ENCODE measurements around the gene TNNT3. TPM values are rescaled to one million over a fixed set of nuclear protein-coding genes. Genes with fewer than 3 reads are reported as not detected.

TNNT3 gene
- total RNA-seq, 2 experiments from 2014 or later, result 6.6 to 9.7 TPM

- H3K4me3 Mint-ChIP-seq, result no peak overlapping the region
Observed at GRCh38 chr11:1893581-1894359, 25.7 kb upstream of the TNNT3 start.

GRCh38 chr11:1894759-1895158 is 24.7 kb upstream of the TNNT3 start:
- ChIA-PET POLR2A (interaction anchor here (0.7 kb wide), 1 partner anchor 27 kb away, joined by 4 read pairs; no protein-coding TSS in a partner anchor), CTCF (no interaction called here)
- H3K9me3 Mint-ChIP-seq, result no peaks in the 10 kb centered on the region
- H3K4me3 Mint-ChIP-seq, result no peak overlapping the region
- H3K27me3 Mint-ChIP-seq, result peaks cover 22% of the 10 kb centered on the region
- H3K36me3 Mint-ChIP-seq (ENCODE audit: low read depth), result peaks cover 10% of the 10 kb centered on the region
- DNase-seq, result no peak
- peaks cover 15% of the 10 kb centered on the region for H3K4me1 Mint-ChIP-seq
- no peak overlapping the region for H3K27ac Mint-ChIP-seq

More at GRCh38 chr11:1893581-1894359, 25.7 kb upstream of the TNNT3 start:
- no peak for DNase-seq
- Mint-ChIP-seq H3K36me3 (ENCODE audit: low read depth) (peaks cover 18% of the 10 kb centered on the region), H3K9me3 (no peaks in the 10 kb centered on the region), H3K27me3 (peaks cover 15% of the 10 kb centered on the region), H3K27ac (no peak overlapping the region), H3K4me1 (peaks cover 24% of the 10 kb centered on the region)
- POLR2A ChIA-PET, result interaction anchor here (0.7 kb wide), 1 partner anchor 26 kb away, joined by 4 read pairs; no protein-coding TSS in a partner anchor
- CTCF ChIA-PET, result no interaction called here

- H3K27me3 Mint-ChIP-seq, result peaks cover 28% of the 10 kb centered on the region
- peaks cover 8% of the 10 kb centered on the region for H3K36me3 Mint-ChIP-seq (ENCODE audit: low read depth)
- POLR2A ChIA-PET, result no interaction called here
- no peak for DNase-seq
- H3K4me3 Mint-ChIP-seq, result no peak overlapping the region
- peaks cover 7% of the 10 kb centered on the region for H3K4me1 Mint-ChIP-seq
- H3K27ac Mint-ChIP-seq, result no peak overlapping the region
- no peaks in the 10 kb centered on the region for H3K9me3 Mint-ChIP-seq
- CTCF ChIA-PET, result interaction anchor here (0.7 kb wide), 1 partner anchor 62 kb away, joined by 3 read pairs; the partner anchor contains the start of gene SYT8
Observed at GRCh38 chr11:1896468-1896867, 23.0 kb upstream of the TNNT3 start.

GRCh38 chr11:1896923-1897322 is 22.6 kb upstream of the TNNT3 start:
- peaks cover 28% of the 10 kb centered on the region for H3K27me3 Mint-ChIP-seq
- H3K36me3 Mint-ChIP-seq (ENCODE audit: low read depth), result peaks cover 6% of the 10 kb centered on the region
- CTCF ChIA-PET, result no interaction called here
- H3K4me3 Mint-ChIP-seq, result no peak overlapping the region
- DNase-seq, result no peak
- POLR2A ChIA-PET, result no interaction called here
- H3K9me3 Mint-ChIP-seq, result no peaks in the 10 kb centered on the region
- H3K4me1 Mint-ChIP-seq, result peaks cover 7% of the 10 kb centered on the region
- H3K27ac Mint-ChIP-seq, result no peak overlapping the region

GRCh38 chr11:1899090-1899489 is 20.4 kb upstream of the TNNT3 start:
- Mint-ChIP-seq H3K9me3 (no peaks in the 10 kb centered on the region), H3K4me1 (no peaks in the 10 kb centered on the region), H3K27me3 (peaks cover 29% of the 10 kb centered on the region), H3K27ac (no peak overlapping the region), H3K36me3 (ENCODE audit: low read depth) (no peaks in the 10 kb centered on the region), H3K4me3 (no peak overlapping the region)
- POLR2A ChIA-PET, result no interaction called here
- no peak for DNase-seq
- CTCF ChIA-PET, result interaction anchor here (1.0 to 1.2 kb wide), 2 partner anchors 17 to 246 kb away, joined by 3 read pairs; no protein-coding TSS in a partner anchor

- Mint-ChIP-seq H3K4me3 (no peak overlapping the region), H3K4me1 (no peaks in the 10 kb centered on the region), H3K27me3 (peaks cover 30% of the 10 kb centered on the region), H3K9me3 (no peaks in the 10 kb centered on the region), H3K36me3 (ENCODE audit: low read depth) (no peaks in the 10 kb centered on the region), H3K27ac (no peak overlapping the region)
- no peak for DNase-seq
- CTCF ChIA-PET, result interaction anchor here (0.6 to 1.2 kb wide), 3 partner anchors 17 to 247 kb away, joined by 3 read pairs; no protein-coding TSS in a partner anchor
- POLR2A ChIA-PET, result no interaction called here
Observed at GRCh38 chr11:1899686-1900085, 19.8 kb upstream of the TNNT3 start.

- no peak for DNase-seq
- H3K9me3 Mint-ChIP-seq, result no peaks in the 10 kb centered on the region
- no peak overlapping the region for H3K4me3 Mint-ChIP-seq
- no peaks in the 10 kb centered on the region for H3K36me3 Mint-ChIP-seq (ENCODE audit: low read depth)
- POLR2A ChIA-PET, result no interaction called here
- CTCF ChIA-PET, result interaction anchor here (0.9 to 1.9 kb wide), 2 partner anchors 24 to 254 kb away, joined by 4 to 8 read pairs; no protein-coding TSS in a partner anchor
- no peak overlapping the region for H3K27ac Mint-ChIP-seq
- H3K27me3 Mint-ChIP-seq, result peaks cover 26% of the 10 kb centered on the region
- H3K4me1 Mint-ChIP-seq, result no peaks in the 10 kb centered on the region
Observed at GRCh38 chr11:1906181-1906580, 13.3 kb upstream of the TNNT3 start.

GRCh38 chr11:1906611-1907423 is 12.7 kb upstream of the TNNT3 start:
- Mint-ChIP-seq H3K4me3 (no peak overlapping the region), H3K36me3 (ENCODE audit: low read depth) (no peaks in the 10 kb centered on the region), H3K9me3 (no peaks in the 10 kb centered on the region), H3K4me1 (no peaks in the 10 kb centered on the region), H3K27me3 (peaks cover 27% of the 10 kb centered on the region), H3K27ac (no peak overlapping the region)
- ChIA-PET POLR2A (no interaction called here), CTCF (interaction anchor here (0.9 to 1.9 kb wide), 2 partner anchors 25 to 254 kb away, joined by 4 to 8 read pairs; no protein-coding TSS in a partner anchor)
- no peak for DNase-seq

- ChIA-PET CTCF (no interaction called here), POLR2A (interaction anchor here (0.6 kb wide), 1 partner anchor 757 kb away, joined by 3 read pairs; no protein-coding TSS in a partner anchor)
- H3K27me3 Mint-ChIP-seq, result peaks cover 29% of the 10 kb centered on the region
- no peak overlapping the region for H3K4me3 Mint-ChIP-seq
- no peak overlapping the region for H3K27ac Mint-ChIP-seq
- H3K9me3 Mint-ChIP-seq, result no peaks in the 10 kb centered on the region
- no peaks in the 10 kb centered on the region for H3K4me1 Mint-ChIP-seq
- no peak for DNase-seq
- no peaks in the 10 kb centered on the region for H3K36me3 Mint-ChIP-seq (ENCODE audit: low read depth)
Observed at GRCh38 chr11:1908618-1909017, 10.9 kb upstream of the TNNT3 start.

GRCh38 chr11:1909524-1909923 is 10.0 kb upstream of the TNNT3 start:
- no peak overlapping the region for H3K4me3 Mint-ChIP-seq
- no peaks in the 10 kb centered on the region for H3K36me3 Mint-ChIP-seq (ENCODE audit: low read depth)
- ChIA-PET POLR2A (no interaction called here), CTCF (no interaction called here)
- peaks cover 2% of the 10 kb centered on the region for H3K9me3 Mint-ChIP-seq
- peaks cover 32% of the 10 kb centered on the region for H3K27me3 Mint-ChIP-seq
- H3K27ac Mint-ChIP-seq, result no peak overlapping the region
- H3K4me1 Mint-ChIP-seq, result peaks cover 2% of the 10 kb centered on the region
- DNase-seq, result no peak

GRCh38 chr11:1912289-1912878 is 7.1 kb upstream of the TNNT3 start:
- Mint-ChIP-seq H3K36me3 (ENCODE audit: low read depth) (peaks cover 2% of the 10 kb centered on the region), H3K9me3 (peaks cover 10% of the 10 kb centered on the region), H3K4me3 (no peak overlapping the region), H3K27ac (no peak overlapping the region), H3K27me3 (peaks cover 21% of the 10 kb centered on the region), H3K4me1 (peaks cover 12% of the 10 kb centered on the region)
- no peak for DNase-seq
- ChIA-PET POLR2A (no interaction called here), CTCF (no interaction called here)

GRCh38 chr11:1913271-1914060 is 6.0 kb upstream of the TNNT3 start:
- ChIA-PET CTCF (no interaction called here), POLR2A (no interaction called here)
- no peak overlapping the region for H3K27ac Mint-ChIP-seq

More at GRCh38 chr11:1913271-1914060, 6.0 kb upstream of the TNNT3 start:
- Mint-ChIP-seq H3K36me3 (ENCODE audit: low read depth) (peaks cover 2% of the 10 kb centered on the region), H3K4me3 (no peak overlapping the region), H3K4me1 (peaks cover 12% of the 10 kb centered on the region), H3K27me3 (peaks cover 18% of the 10 kb centered on the region), H3K9me3 (peaks cover 10% of the 10 kb centered on the region)
- DNase-seq, result no peak
